Activated T-helper 1 cell treated with Interleukin-2 at 50 U/mL for 16 hours (primary cell): ENCODE results near the gene CBX2.

Experiments used
- DNase-seq: peaks from one replicate; pipeline ENCODE4 v3.0.0-alpha.2; 2020; ENCODE audit warnings: low read depth

The CBX2 gene

GRCh38 chr17:79812353-79813258 lies 34.7 kb downstream of the CBX2 start:
- DNase-seq = no peak

GRCh38 chr17:79813297-79814126 lies 35.6 kb downstream of the CBX2 start:
- no peak for DNase-seq

GRCh38 chr17:79814127-79814973 lies 36.4 kb downstream of the CBX2 start:
- no peak for DNase-seq

GRCh38 chr17:79814974-79815835 lies 37.3 kb downstream of the CBX2 start:
- DNase-seq = no peak

GRCh38 chr17:79815836-79816461 lies 38.0 kb downstream of the CBX2 start:
- no peak for DNase-seq

GRCh38 chr17:79818026-79818758 lies 40.2 kb downstream of the CBX2 start:
- no peak for DNase-seq

- no peak for DNase-seq
Measured at GRCh38 chr17:79819085-79819484, 41.1 kb downstream of the CBX2 start.

GRCh38 chr17:79819534-79820276 lies 41.8 kb downstream of the CBX2 start:
- no peak for DNase-seq

- DNase-seq = no peak
Measured at GRCh38 chr17:79820959-79821330, 43.0 kb downstream of the CBX2 start.

GRCh38 chr17:79821331-79822095 lies 43.6 kb downstream of the CBX2 start:
- no peak for DNase-seq

GRCh38 chr17:79822583-79823124 lies 44.7 kb downstream of the CBX2 start:
- DNase-seq = no peak

- no peak for DNase-seq
Measured at GRCh38 chr17:79824234-79824633, 46.3 kb downstream of the CBX2 start.

GRCh38 chr17:79824893-79825579 lies 47.1 kb downstream of the CBX2 start:
- DNase-seq = no peak

- DNase-seq = no peak
Measured at GRCh38 chr17:79825580-79825921, 47.6 kb downstream of the CBX2 start.

- no peak for DNase-seq
Measured at GRCh38 chr17:79826204-79826680, 48.3 kb downstream of the CBX2 start.

- DNase-seq = no peak
Measured at GRCh38 chr17:79826841-79827578, 49.1 kb downstream of the CBX2 start.

- DNase-seq = no peak
Measured at GRCh38 chr17:79829004-79829403, 51.1 kb downstream of the CBX2 start.
